Bronchial epithelial cell (primary cell): ENCODE measurements around the gene GPC1. TPM values are rescaled to one million over a fixed set of nuclear protein-coding genes. Genes with fewer than 3 reads are reported as not detected.

Experiments
- DNase-seq: peaks from one replicate; pipeline ENCODE4 v3.0.0-alpha.2; 2010; ENCODE audit warnings: low read depth
- FAIRE-seq: peaks from 2 replicates; lab custom pipeline; 2011; peaks lifted over from hg19 to GRCh38; lab: Jason Lieb, UNC
- H3K27me3 ChIP-seq: 2 replicates; pipeline ENCODE4 v1.5.1; 2011; ENCODE audit warnings: low read length; ENCODE audit not compliant: control insufficient read depth, insufficient read depth
- H3K36me3 ChIP-seq: 2 replicates; pipeline ENCODE4 v1.5.1; 2011; ENCODE audit warnings: low read length; ENCODE audit not compliant: control insufficient read depth, insufficient read depth
- H3K4me3 ChIP-seq: 2 replicates; pipeline ENCODE4 v1.5.1; 2011; ENCODE audit warnings: mild to moderate bottlenecking, low read depth, low read length, control low read depth
- CTCF ChIP-seq: IDR thresholded peaks from 2 replicates; pipeline ENCODE4 v1.5.1; 2011; ENCODE audit warnings: mild to moderate bottlenecking, moderate library complexity, low read length, control low read depth, inconsistent platforms; ENCODE audit not compliant: insufficient read depth, severe bottlenecking
- total RNA-seq: library from RNA; depleted of rRNA; stranded (reverse); fragments of >200 nt; gene quantifications from 2 replicates; pipeline ENCODE4 v1.2.1, GENCODE V29; 2014

Gene GPC1
- total RNA-seq, 1 donor from 2014 or later, result 65.8 TPM

- Histone ChIP-seq H3K36me3 (peaks cover 22% of the 10 kb centered on the region), H3K4me3 (no peak overlapping the region), H3K27me3 (no peaks in the 10 kb centered on the region)
- no peak for FAIRE-seq
- no peak for DNase-seq
- no peak for TF ChIP-seq CTCF
Measured at GRCh38 chr2:240447934-240448333, 12.5 kb downstream of the GPC1 start.

GRCh38 chr2:240448387-240449274, 13.2 kb downstream of the GPC1 start:
- H3K27me3 ChIP-seq, result no peaks in the 10 kb centered on the region
- H3K4me3 ChIP-seq, result no peak overlapping the region
- no peak for DNase-seq
- TF ChIP-seq CTCF, result no peak
- FAIRE-seq, result no peak
- peaks cover 22% of the 10 kb centered on the region for H3K36me3 ChIP-seq

- H3K27me3 ChIP-seq, result no peaks in the 10 kb centered on the region
- no peak overlapping the region for H3K4me3 ChIP-seq
- TF ChIP-seq CTCF, result no peak
- H3K36me3 ChIP-seq, result peaks cover 12% of the 10 kb centered on the region
- FAIRE-seq, result no peak
- DNase-seq, result peak; percentile 88
Measured at GRCh38 chr2:240449764-240450531, 14.5 kb downstream of the GPC1 start.

- Histone ChIP-seq H3K4me3 (no peak overlapping the region), H3K36me3 (peaks cover 8% of the 10 kb centered on the region), H3K27me3 (no peaks in the 10 kb centered on the region)
- no peak for DNase-seq
- no peak for FAIRE-seq
- no peak for TF ChIP-seq CTCF
Measured at GRCh38 chr2:240450532-240451107, 15.2 kb downstream of the GPC1 start.

GRCh38 chr2:240451108-240451611, 15.7 kb downstream of the GPC1 start:
- FAIRE-seq, result no peak
- no peaks in the 10 kb centered on the region for H3K27me3 ChIP-seq
- H3K4me3 ChIP-seq, result no peak overlapping the region
- no peak for DNase-seq
- peaks cover 3% of the 10 kb centered on the region for H3K36me3 ChIP-seq
- peak; percentile 20 for TF ChIP-seq CTCF
